Measurements from ENCODE around the gene RBM38.

RBM38 gene

DNA sequence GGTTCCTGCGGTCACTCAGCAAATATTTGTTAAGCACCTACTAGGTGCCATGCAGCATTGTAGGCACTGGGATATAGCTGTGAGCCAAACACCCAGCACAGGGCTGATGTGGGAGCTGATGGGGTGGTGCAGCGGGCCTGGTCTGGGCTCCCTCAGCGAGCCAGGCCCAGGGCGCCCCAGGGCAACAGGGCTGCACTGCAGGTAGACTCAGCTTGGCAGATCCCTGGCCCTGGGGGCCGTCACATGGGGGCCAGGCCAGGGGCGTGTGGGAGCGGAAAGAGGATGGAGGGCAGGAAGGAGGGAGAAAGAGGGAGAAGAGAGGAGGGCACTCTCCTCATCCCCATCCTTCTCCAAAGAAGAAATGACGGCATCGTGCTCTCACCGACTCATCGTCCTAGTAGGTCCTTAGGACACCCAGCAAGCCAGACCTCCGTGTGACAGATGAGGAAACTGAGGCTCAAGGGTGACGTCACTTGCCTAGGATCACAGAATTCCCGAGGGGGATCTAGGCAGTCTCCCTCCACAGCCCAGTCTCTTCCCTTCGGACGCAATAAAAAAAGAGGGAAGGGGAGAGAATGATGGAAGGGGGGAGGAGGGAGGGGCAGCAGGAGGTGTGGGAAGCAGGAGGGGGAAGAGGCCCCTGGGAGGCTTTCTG lies 53.3 kb downstream of the RBM38 start:
- no peaks in the 10 kb centered on the region for H3K9me3 ChIP-seq (ENCODE audit: insufficient read depth, low read length, severe bottlenecking)
- H3K36me3 ChIP-seq (ENCODE audit: insufficient read depth, low read length) = no peaks in the 10 kb centered on the region
- H2AFZ ChIP-seq (ENCODE audit: low read depth, low read length) = no peak overlapping the region
- no peak overlapping the region for H3K4me2 ChIP-seq (ENCODE audit: insufficient read depth, low read length)
- H4K20me1 ChIP-seq (ENCODE audit: insufficient read depth, low read length) = peaks cover 17% of the 10 kb centered on the region
- H3K9ac ChIP-seq (ENCODE audit: low read depth, low read length) = no peak overlapping the region
- no peak overlapping the region for H3K27ac ChIP-seq (ENCODE audit: low read length)
- DNase-seq = no peak
- H3K4me1 ChIP-seq (ENCODE audit: insufficient read depth, low read length) = no peaks in the 10 kb centered on the region
- no peak overlapping the region for H3K4me3 ChIP-seq (ENCODE audit: low read depth in 1 of 2, low read length in 2 of 2)
- TF ChIP-seq, protein P1, sequence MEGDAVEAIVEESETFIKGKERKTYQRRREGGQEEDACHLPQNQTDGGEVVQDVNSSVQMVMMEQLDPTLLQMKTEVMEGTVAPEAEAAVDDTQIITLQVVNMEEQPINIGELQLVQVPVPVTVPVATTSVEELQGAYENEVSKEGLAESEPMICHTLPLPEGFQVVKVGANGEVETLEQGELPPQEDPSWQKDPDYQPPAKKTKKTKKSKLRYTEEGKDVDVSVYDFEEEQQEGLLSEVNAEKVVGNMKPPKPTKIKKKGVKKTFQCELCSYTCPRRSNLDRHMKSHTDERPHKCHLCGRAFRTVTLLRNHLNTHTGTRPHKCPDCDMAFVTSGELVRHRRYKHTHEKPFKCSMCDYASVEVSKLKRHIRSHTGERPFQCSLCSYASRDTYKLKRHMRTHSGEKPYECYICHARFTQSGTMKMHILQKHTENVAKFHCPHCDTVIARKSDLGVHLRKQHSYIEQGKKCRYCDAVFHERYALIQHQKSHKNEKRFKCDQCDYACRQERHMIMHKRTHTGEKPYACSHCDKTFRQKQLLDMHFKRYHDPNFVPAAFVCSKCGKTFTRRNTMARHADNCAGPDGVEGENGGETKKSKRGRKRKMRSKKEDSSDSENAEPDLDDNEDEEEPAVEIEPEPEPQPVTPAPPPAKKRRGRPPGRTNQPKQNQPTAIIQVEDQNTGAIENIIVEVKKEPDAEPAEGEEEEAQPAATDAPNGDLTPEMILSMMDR (IDR thresholded peaks at IDR 0.05; ENCODE audit: borderline replicate concordance, extremely low read depth, low read length, poor library complexity, severe bottlenecking) = no peak
- TF ChIP-seq EZH2 (IDR thresholded peaks at IDR 0.05; ENCODE audit: borderline replicate concordance, low read depth, low read length, severe bottlenecking) = no peak
- ATAC-seq (ENCODE audit: insufficient read depth, low read depth) = no peak
- H3K79me2 ChIP-seq (ENCODE audit: insufficient read depth, low read length) = no peaks in the 10 kb centered on the region
- peaks cover 25% of the 10 kb centered on the region for H3K27me3 ChIP-seq (ENCODE audit: insufficient read depth, low read length, poor library complexity)

DNA sequence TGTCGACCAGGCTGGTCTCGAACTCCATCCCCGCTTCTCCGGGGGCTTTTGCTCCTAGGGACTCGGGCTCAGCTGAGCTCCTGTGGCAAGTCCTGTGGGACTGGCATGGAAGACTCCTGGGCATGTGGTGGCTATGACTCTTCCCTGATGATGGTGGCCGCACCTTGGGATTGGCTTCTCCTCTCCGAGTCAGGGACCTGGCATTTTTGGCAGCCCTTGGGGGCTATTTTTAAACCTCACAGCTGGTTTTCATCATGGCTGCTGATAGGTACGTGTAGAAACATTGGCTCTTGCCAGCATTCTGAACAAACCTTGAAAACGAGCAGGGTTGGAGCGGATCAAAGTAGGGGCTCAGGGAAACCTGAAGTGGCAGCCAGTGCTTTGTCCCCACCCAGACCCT lies 54.1 kb downstream of the RBM38 start:
- ATAC-seq (ENCODE audit: insufficient read depth, low read depth) (no peak), DNase-seq (no peak)
- Histone ChIP-seq H3K4me2 (ENCODE audit: insufficient read depth, low read length) (no peak overlapping the region), H3K79me2 (ENCODE audit: insufficient read depth, low read length) (no peaks in the 10 kb centered on the region), H2AFZ (ENCODE audit: low read depth, low read length) (no peak overlapping the region), H3K27ac (ENCODE audit: low read length) (no peak overlapping the region), H3K27me3 (ENCODE audit: insufficient read depth, low read length, poor library complexity) (peaks cover 29% of the 10 kb centered on the region), H4K20me1 (ENCODE audit: insufficient read depth, low read length) (peaks cover 20% of the 10 kb centered on the region), H3K36me3 (ENCODE audit: insufficient read depth, low read length) (no peaks in the 10 kb centered on the region), H3K9me3 (ENCODE audit: insufficient read depth, low read length, severe bottlenecking) (no peaks in the 10 kb centered on the region), H3K9ac (ENCODE audit: low read depth, low read length) (no peak overlapping the region), H3K4me3 (ENCODE audit: low read depth in 1 of 2, low read length in 2 of 2) (no peak overlapping the region), H3K4me1 (ENCODE audit: insufficient read depth, low read length) (no peaks in the 10 kb centered on the region)
- TF ChIP-seq EZH2 (IDR thresholded peaks at IDR 0.05; ENCODE audit: borderline replicate concordance, low read depth, low read length, severe bottlenecking) = no peak
- TF ChIP-seq, protein P1 (IDR thresholded peaks at IDR 0.05; ENCODE audit: borderline replicate concordance, extremely low read depth, low read length, poor library complexity, severe bottlenecking) = no peak

DNA sequence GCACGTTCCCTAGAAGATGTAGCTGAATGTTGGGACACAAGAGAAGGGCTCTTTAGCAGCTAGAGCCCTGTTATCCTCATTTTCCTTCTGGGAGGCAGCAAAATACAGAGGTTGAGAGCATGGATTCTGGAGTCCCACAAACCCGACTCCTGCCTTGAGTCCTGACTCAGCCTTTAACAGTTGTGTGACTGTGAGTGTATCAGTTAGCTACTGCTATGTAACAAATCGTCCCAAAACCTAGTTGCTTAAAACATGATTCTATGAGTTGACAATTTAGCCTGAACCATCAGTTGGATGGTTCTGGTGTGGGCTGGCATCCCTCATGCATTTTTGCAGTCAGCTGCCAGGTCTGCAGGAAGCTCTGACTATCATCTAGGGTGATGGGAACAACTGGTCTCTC lies 54.6 kb downstream of the RBM38 start:
- H3K9ac ChIP-seq (ENCODE audit: low read depth, low read length) = no peak overlapping the region
- DNase-seq (no peak), ATAC-seq (ENCODE audit: insufficient read depth, low read depth) (no peak)
- H3K4me1 ChIP-seq (ENCODE audit: insufficient read depth, low read length) = no peaks in the 10 kb centered on the region
- H3K79me2 ChIP-seq (ENCODE audit: insufficient read depth, low read length) = no peaks in the 10 kb centered on the region
- peaks cover 20% of the 10 kb centered on the region for H4K20me1 ChIP-seq (ENCODE audit: insufficient read depth, low read length)
- no peaks in the 10 kb centered on the region for H3K9me3 ChIP-seq (ENCODE audit: insufficient read depth, low read length, severe bottlenecking)
- H2AFZ ChIP-seq (ENCODE audit: low read depth, low read length) = no peak overlapping the region
- TF ChIP-seq EZH2 (IDR thresholded peaks at IDR 0.05; ENCODE audit: borderline replicate concordance, low read depth, low read length, severe bottlenecking) = no peak
- TF ChIP-seq, protein P1 (IDR thresholded peaks at IDR 0.05; ENCODE audit: borderline replicate concordance, extremely low read depth, low read length, poor library complexity, severe bottlenecking) = no peak
- H3K27me3 ChIP-seq (ENCODE audit: insufficient read depth, low read length, poor library complexity) = peaks cover 29% of the 10 kb centered on the region
- no peaks in the 10 kb centered on the region for H3K36me3 ChIP-seq (ENCODE audit: insufficient read depth, low read length)
- H3K4me2 ChIP-seq (ENCODE audit: insufficient read depth, low read length) = no peak overlapping the region
- H3K4me3 ChIP-seq (ENCODE audit: low read depth in 1 of 2, low read length in 2 of 2) = no peak overlapping the region
- no peak overlapping the region for H3K27ac ChIP-seq (ENCODE audit: low read length)

All from DND-41 (cell line).